Measurements from ENCODE around the gene ASS1. TPM values are rescaled to one million over a fixed set of nuclear protein-coding genes. Genes with fewer than 3 reads are reported as not detected.
A peak's percentile ranks its signal among the peaks of the same experiment; 100 is the strongest.

Gene ASS1
- total RNA-seq, 1 donor, result 195 TPM

DNA sequence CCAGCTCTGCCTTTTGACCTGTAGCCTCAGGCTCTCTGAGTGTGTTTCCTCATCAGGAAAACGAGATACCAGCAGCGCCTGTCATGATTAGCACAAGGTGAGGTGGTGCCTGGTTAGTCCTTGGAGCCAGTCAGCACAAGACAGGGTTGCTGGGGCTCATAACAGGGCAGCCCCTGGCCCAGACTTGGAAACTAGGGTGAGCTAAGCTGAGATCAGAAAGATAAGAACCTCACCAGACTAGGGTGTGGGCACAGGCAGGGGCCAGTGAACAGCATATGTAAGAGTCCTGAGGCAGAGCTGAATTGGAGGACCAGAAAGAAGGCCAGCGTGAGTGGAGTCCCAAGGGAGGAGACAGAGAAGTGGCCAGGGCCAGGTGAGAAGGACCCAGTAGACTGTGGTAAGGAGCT is 91.9 kb downstream of the ASS1 start:
- Histone ChIP-seq H3K27ac (ENCODE audit: low read depth, low read length) (no peak overlapping the region), H3K4me3 (ENCODE audit: insufficient read depth, low read length) (no peak overlapping the region), H3K9me3 (ENCODE audit: low read depth, low read length) (no peaks in the 10 kb centered on the region), H3K4me2 (ENCODE audit: insufficient read depth, low read length) (no peak overlapping the region), H3K27me3 (ENCODE audit: insufficient read depth, low read length) (peaks cover 29% of the 10 kb centered on the region), H3K4me1 (ENCODE audit: insufficient read depth, low read length) (peaks cover 12% of the 10 kb centered on the region), H4K20me1 (ENCODE audit: insufficient read depth, low read length) (no peaks in the 10 kb centered on the region), H3K36me3 (ENCODE audit: insufficient read depth, low read length) (no peaks in the 10 kb centered on the region), H3K79me2 (ENCODE audit: insufficient read depth, low read length) (no peaks in the 10 kb centered on the region), H2AFZ (ENCODE audit: low read length) (no peak overlapping the region)
- no peak for DNase-seq (ENCODE audit: insufficient read length, low spot score, missing footprints)
- TF ChIP-seq, protein P1, sequence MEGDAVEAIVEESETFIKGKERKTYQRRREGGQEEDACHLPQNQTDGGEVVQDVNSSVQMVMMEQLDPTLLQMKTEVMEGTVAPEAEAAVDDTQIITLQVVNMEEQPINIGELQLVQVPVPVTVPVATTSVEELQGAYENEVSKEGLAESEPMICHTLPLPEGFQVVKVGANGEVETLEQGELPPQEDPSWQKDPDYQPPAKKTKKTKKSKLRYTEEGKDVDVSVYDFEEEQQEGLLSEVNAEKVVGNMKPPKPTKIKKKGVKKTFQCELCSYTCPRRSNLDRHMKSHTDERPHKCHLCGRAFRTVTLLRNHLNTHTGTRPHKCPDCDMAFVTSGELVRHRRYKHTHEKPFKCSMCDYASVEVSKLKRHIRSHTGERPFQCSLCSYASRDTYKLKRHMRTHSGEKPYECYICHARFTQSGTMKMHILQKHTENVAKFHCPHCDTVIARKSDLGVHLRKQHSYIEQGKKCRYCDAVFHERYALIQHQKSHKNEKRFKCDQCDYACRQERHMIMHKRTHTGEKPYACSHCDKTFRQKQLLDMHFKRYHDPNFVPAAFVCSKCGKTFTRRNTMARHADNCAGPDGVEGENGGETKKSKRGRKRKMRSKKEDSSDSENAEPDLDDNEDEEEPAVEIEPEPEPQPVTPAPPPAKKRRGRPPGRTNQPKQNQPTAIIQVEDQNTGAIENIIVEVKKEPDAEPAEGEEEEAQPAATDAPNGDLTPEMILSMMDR (IDR thresholded peaks at IDR 0.05; ENCODE audit: extremely low read depth, low read depth, low read length), result no peak

DNA sequence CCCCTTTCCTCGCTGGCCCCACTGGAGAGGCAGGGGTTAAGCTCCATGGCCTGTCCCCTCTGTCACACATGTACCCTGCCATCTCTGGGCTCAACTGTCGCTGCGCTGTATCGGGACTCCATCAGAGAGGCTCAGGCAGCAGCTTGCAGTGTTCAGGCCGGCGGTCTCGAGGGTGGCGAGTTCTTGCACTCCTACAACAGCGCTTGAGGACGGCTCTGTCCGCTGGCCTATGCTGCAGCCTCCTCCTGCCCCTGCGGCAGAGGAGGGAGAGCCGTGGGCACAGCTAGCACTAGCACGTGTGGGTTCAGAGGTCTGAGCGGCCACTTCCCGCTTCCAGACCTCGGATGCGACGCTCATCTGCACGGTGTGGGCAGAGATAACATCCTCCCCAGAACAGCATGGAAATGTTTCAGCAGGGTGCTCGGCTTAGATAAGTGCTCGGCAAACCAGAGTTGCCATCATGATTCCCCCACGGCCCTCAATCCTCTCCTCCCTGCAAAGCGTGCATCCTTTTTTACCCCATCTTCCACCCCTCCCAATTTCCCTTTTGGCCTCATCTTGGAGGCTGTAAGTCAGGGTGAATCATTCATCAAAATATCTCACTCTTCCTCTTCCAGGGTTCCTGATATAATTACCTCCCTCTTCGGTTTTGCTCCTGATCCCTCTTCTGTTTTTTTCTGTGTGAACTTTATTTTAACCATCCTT is 92.7 kb downstream of the ASS1 start:
- H3K4me2 ChIP-seq (ENCODE audit: insufficient read depth, low read length), result peak overlapping the region; percentile 25
- H3K79me2 ChIP-seq (ENCODE audit: insufficient read depth, low read length), result no peaks in the 10 kb centered on the region
- TF ChIP-seq, protein P1 (IDR thresholded peaks at IDR 0.05; ENCODE audit: extremely low read depth, low read depth, low read length), result no peak
- H3K9me3 ChIP-seq (ENCODE audit: low read depth, low read length), result no peaks in the 10 kb centered on the region
- no peaks in the 10 kb centered on the region for H4K20me1 ChIP-seq (ENCODE audit: insufficient read depth, low read length)
- DNase-seq (ENCODE audit: insufficient read length, low spot score, missing footprints), result no peak
- H3K4me3 ChIP-seq (ENCODE audit: insufficient read depth, low read length), result no peak overlapping the region
- no peaks in the 10 kb centered on the region for H3K36me3 ChIP-seq (ENCODE audit: insufficient read depth, low read length)
- peak overlapping the region; percentile 37 for H2AFZ ChIP-seq (ENCODE audit: low read length)
- no peak overlapping the region for H3K27ac ChIP-seq (ENCODE audit: low read depth, low read length)
- peaks cover 33% of the 10 kb centered on the region for H3K27me3 ChIP-seq (ENCODE audit: insufficient read depth, low read length)
- H3K4me1 ChIP-seq (ENCODE audit: insufficient read depth, low read length), result peaks cover 12% of the 10 kb centered on the region

DNA sequence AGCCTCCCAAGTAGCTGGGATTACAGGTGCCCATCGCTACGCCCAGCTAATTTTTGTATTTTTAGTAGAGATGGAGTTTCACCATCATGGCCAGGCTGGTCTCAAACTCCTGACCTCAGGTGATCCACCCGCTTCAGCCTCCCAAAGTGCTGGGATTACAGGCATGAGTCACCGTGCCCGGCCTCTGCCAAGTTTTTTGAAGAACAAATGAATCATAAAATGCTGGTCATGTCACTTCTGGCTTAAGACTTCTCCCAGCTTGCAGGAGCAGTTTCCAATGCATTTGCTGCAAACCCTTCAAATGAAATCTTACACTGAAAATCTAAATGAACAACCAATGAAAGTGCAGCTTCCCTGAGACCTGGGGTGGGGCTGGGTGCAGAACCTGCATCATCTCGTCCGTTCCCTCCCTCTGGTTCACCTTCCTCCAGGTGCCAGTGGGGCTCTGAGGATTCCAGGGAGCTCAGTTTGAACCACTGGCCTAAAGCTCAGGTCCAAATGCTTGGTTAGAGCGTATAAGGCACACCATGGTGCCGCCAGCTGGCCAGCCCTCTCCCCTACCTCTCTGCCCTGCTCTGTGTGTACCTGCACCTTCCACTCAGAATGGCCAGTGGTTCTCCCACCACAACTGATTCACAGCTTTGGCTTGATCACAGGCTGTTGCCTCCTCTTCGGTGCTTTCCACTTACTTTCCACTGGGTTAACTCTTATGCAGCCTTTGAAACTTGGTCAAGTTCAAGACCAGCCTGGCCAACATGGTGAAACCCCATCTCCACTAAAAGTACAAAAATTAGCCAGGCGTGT is 94.9 kb downstream of the ASS1 start:
- TF ChIP-seq, protein P1 (IDR thresholded peaks at IDR 0.05; ENCODE audit: extremely low read depth, low read depth, low read length), result no peak
- Histone ChIP-seq H3K79me2 (ENCODE audit: insufficient read depth, low read length) (no peaks in the 10 kb centered on the region), H2AFZ (ENCODE audit: low read length) (no peak overlapping the region), H3K27ac (ENCODE audit: low read depth, low read length) (no peak overlapping the region), H3K4me2 (ENCODE audit: insufficient read depth, low read length) (no peak overlapping the region), H3K4me1 (ENCODE audit: insufficient read depth, low read length) (peaks cover 12% of the 10 kb centered on the region), H3K9me3 (ENCODE audit: low read depth, low read length) (no peaks in the 10 kb centered on the region), H3K4me3 (ENCODE audit: insufficient read depth, low read length) (no peak overlapping the region), H4K20me1 (ENCODE audit: insufficient read depth, low read length) (no peaks in the 10 kb centered on the region), H3K27me3 (ENCODE audit: insufficient read depth, low read length) (peaks cover 38% of the 10 kb centered on the region), H3K36me3 (ENCODE audit: insufficient read depth, low read length) (no peaks in the 10 kb centered on the region)
- DNase-seq (ENCODE audit: insufficient read length, low spot score, missing footprints), result no peak

DNA sequence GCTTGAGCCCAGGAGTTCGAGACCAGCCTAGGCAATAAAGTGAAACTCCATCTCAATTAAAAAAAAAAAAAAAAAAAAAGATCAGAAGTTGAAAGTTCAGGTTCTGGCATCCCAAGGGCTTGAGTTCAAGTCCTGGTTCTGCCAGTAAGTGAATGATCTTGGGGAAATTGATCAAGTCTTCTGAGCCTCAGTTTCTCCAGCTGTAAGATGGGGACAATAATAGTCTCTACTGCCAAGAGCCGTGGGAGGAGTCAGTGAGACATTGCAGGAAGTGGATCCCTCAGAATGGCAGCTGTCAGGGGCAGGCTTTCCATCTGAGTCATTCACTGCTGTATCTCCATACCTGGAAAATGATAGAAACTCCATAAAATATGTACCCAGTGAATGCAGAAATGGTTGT is 96.8 kb downstream of the ASS1 start:
- TF ChIP-seq, protein P1 (IDR thresholded peaks at IDR 0.05; ENCODE audit: extremely low read depth, low read depth, low read length), result no peak
- Histone ChIP-seq H3K27me3 (ENCODE audit: insufficient read depth, low read length) (peaks cover 26% of the 10 kb centered on the region), H3K36me3 (ENCODE audit: insufficient read depth, low read length) (no peaks in the 10 kb centered on the region), H3K79me2 (ENCODE audit: insufficient read depth, low read length) (no peaks in the 10 kb centered on the region), H3K4me1 (ENCODE audit: insufficient read depth, low read length) (peaks cover 12% of the 10 kb centered on the region), H3K27ac (ENCODE audit: low read depth, low read length) (no peak overlapping the region), H4K20me1 (ENCODE audit: insufficient read depth, low read length) (no peaks in the 10 kb centered on the region), H3K4me3 (ENCODE audit: insufficient read depth, low read length) (no peak overlapping the region), H2AFZ (ENCODE audit: low read length) (no peak overlapping the region), H3K4me2 (ENCODE audit: insufficient read depth, low read length) (no peak overlapping the region), H3K9me3 (ENCODE audit: low read depth, low read length) (no peaks in the 10 kb centered on the region)
- no peak for DNase-seq (ENCODE audit: insufficient read length, low spot score, missing footprints)

Measured in osteoblast (primary cell).